ENCODE data around the gene SEMA6B.

SEMA6B gene

DNA sequence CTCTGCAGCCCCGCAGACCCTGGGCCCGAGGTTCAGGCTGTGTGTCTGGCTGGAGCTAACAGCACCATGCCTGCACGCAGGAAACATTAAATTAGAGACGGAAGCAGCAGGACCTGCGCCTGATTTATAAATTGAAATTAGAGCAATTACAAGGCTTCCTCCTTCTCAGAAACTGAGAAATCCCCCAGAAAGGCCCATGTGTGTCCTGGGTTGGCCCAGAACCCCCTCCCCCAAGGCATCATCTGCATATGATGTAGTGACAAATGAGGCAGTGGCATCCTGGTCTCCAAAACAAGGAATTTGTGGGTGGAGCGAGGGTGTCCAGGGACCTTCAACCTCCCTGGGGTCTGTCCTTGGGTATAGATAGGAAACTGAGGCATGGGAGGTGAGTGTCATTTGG, 27.2 kb upstream of the SEMA6B start:
- DNase-seq = no peak

DNA sequence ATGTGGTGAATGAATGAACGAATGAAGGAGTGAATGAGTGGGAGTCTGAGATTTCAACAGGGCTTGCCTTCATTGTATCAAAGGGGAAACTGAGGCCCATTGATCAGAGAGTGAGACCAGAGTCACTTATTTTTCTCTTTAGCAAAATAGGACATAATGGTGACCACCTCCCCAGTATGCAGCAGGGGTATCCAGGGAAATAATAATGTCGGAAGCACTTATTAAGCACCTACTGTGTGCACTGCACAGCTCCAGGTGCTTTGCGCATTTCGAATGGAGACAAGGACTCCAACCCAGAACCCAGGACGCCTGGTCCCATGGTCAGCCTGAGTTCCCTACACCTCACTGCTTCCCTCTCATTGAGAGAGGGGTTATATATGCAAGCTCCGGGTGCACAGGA, 26.8 kb upstream of the SEMA6B start:
- DNase-seq = no peak

DNA sequence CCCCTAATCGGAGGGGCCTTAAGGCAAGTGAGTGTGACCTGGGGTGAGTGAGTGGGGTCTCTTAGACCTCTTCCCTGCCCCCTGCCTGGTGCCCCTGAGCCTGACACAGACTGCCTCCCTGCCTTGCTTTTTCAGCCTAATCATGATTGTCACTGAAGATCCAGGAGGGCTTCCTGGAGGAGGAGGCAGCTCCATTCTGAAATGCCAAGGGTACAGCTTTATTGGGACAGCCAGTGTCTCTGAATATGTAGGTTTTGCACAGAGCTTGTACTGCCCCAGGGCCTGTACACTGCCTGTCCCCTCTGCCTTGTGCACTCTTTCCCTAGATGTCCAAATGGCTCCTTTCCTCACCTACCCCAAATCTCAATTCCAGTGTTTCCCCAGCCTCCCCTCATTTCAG, 26.1 kb upstream of the SEMA6B start:
- no peak for DNase-seq

DNA sequence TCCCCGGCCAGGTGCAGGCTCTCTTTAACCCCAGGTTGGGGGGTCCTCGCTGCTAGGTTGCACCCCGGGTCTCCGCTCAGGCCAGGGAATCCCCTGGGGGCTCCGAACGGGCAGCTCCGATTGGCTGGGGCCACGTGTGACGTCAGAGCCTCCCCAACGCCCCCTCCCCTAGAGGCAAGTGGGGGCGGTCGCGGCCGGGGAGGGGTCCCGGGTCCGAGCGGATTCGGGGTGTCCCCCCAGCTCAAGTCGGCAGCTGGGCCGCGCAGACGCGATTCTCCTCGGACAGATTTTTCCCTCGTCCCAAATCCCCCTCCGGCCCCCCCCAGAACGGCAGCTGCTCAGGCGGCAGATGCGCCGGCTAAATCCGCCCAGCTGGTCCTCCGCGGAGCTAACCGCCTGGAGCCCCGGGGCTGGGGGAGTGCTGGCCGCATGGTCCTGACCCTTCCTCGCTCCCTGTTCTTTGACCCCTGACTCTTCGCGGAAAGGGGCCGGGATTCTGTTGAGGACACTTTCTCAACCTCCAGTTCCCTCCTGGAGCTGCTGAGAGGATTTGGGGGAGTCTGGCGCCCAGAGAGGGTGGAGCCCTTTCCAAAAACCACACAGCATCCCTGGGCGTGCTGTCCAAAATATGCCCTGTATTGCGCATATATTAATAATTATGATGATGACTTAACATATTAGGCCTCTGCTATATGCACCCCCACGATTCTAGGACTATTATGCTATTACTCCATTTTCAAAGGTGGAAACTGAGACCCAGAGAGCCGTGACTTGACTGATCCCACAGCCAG, 25.4 kb upstream of the SEMA6B start:
- no peak for DNase-seq

DNA sequence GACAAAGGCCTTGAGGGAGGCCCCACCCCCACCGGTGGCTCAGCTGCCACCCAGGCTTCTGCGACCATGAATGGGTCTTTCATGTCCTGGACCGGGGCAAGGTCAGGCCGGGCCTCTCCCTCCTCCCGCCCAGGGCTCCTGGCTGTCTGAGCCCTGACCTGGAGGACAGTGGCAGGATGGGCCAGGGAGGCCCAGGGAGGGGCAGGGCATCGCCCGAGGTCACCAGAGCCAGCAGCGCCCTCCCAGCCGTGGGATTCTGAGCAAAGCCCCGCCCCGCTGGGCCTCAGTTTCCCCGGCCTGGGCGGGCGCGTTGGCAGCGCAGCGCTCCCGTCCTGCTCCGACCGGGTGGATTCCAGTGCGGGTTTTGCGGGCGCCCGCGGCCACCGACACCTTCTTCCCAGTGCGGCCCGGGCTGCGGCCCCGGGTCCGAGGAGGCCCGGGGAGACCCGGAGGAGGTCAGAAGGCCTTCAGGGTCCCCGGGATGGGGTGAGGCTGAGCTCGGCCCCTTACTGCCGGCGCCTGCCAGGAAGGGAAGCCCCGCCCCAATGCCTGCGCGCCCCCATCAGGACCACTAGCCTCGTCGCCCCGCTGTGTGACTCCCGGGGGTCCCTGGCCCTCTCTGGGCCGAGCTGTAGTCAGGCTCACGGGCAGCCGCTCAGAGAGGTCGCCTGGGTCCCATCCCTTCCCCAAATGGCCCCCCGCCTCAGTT, 24.6 kb upstream of the SEMA6B start:
- DNase-seq = no peak

DNA sequence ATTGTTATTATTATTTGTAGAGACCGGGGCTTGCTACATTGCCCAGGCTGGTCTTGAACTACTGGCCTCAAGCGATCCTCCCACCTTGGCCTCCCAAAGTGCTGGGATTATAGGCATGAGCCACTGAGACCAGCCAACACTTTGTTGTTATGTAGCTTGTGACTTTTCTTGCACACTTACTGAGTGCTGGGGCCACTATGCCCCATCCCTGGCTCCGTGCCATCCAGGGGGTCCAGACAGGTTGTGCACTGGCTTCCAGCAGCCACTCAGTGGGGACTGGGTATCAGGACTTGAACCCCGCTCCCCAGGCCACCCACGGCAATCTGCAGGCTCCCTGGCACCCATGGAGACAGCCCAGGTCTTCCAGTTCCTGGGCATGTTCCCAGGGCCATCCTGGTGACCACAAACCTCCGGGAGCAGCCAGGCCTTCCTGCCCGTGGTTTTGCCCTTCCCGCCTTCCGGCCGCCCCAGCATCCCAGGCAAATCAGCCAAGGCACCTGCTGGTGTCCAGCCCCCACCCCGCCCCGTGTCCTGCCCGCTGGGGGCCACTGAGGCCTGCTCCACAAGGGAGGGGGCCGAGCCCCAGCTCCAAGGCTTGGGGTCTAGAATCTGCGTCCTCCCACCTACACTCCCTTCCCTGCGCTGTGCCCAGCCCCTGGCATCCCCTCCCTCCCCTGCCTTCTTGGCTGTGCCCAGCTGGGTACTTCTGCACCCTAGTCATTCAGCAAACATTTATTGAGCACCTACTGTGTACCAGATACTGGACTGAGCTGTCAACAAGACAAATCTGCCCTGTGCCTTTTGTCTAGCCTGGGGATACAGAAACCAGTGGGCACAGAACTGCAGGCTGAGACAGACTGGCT, 23.7 kb upstream of the SEMA6B start:
- DNase-seq = no peak

DNA sequence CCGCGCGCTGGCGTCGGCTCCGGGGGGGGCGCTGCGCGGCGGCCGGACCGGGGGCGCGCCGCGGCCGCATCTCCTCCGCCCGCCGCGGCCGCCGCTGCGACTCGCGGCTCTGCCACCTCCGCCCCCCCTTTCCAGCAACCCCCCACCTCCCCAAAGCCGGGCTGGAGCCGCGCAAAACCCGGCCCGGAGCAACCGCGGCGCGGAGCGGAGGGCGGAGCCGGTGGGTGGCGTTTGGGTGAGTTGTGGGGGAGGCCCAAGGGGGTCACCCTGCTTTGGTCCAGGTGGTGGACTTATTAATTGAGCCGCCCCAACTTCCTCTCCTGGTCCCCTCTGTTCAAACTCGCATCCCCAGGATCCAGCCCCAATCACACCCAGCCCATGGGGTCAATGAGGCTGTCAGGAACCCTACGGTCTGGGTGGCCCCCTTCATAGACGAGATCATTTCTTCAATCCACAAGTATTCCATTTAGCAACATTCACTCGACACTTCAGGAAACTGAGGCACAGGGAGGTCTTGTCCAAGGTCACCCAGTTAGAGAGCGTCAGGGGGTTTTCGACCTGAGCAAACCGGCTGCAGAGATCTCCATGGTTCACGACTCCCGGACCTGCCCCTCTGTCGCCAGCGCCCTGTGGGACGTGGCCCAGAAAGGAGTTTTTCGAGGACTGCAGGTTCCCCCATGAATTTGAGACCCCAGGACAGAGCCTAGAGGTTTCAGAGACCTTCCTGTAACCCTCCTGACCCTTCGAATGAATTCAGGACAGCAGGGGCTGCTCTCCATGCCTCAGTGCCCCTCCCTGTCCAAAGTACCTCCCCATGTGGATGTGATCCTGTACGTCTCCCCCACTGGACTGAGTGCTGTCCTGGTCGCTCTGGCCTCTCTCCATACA, 22.4 kb upstream of the SEMA6B start:
- DNase-seq = peak; percentile 54

DNA sequence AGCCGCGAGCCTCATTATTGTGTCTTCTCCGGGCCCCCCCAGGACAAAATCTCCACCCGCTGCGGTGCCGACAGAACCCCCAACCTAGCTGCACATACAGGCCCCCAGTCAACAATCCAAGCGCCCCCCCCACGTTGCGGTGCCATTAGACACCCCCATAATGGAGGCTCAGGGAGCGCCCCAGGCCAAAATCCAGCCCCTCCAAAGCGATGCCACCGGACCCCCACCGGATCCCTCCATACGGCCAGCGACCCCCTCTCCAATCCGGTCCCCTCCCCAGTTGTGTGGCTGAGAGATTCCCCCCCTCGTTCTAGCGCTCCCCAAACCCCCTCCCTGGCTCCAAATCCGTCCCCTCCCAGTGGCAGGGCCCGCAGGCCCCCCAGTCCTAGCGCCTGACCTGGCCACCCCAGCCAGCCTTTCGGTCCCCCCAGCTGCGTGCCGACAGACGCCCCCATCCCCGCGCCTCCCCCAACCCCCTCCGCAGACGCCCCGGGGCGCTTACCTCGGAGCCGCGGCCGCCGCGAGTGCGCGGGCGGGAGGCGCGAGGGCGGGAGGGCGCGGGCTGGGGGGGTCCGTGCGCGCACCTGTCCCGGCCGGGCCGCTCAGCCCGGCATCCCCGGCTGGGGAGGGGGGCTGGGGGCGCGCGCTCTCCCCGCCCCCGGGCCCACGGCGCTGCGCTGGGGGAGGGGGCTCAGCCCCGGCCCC, 21.6 kb upstream of the SEMA6B start:
- no peak for DNase-seq

DNA sequence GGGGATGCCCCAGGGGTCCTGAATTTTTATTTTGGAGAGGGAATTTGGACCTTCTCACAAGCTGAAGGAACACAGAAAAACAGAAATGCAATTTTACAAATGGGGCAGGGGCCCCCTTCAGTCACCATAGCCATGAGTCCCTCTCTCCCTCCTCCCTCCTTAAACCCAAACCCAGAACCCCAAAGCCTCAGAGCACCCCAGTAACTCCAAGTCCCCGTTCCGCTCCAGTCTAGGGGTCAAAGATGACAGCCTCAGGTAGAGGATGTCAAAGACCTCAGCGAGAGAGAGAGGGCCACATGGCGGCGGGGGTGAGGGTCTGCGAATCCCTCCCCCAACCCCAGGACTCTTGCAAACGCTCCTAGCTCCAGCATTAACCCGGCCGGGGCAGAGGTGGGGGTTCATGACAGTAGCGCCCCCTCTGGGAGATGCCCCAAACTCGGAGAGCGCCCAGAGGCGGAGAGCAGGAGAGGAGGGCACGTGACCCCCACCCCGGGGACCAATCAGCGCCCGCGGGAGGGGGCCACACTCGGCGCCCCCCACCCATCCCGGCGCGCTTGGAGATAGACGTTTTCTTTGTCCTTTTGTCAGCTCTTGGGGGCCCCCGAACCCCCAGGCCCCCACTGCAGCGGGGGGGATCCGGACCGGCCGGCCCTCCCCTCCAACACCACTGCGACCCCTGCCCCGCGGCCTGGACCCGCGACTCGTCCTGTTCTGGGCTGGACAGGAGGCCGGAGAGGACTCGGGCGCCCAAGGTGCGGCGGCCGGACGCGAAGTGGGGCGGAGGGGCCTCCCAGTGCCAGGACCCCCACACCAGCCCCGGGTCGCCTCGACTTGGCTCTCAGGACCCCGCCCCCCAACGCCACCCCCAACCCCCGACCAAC, 20.8 kb upstream of the SEMA6B start:
- no peak for DNase-seq

DNA sequence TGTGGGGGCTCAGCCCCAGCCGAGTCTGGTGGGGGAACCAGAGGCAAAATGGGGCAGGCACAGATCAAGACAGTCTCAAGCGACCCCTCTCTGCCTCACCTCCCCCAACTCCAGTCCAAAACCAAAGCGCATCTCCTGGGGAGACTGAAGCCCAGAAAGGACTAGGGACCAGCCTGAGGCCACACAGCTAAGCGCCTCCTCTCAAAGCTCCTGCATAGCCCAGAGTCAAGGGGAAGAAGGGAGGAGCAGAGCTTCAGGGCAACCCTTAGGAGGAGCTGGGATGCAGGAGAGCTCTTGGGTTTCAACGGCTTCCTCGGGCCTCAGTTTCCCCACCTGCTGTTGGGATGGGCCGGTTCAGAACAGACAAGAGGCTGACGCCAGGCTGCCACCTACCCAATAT, 19.9 kb upstream of the SEMA6B start:
- no peak for DNase-seq

DNA sequence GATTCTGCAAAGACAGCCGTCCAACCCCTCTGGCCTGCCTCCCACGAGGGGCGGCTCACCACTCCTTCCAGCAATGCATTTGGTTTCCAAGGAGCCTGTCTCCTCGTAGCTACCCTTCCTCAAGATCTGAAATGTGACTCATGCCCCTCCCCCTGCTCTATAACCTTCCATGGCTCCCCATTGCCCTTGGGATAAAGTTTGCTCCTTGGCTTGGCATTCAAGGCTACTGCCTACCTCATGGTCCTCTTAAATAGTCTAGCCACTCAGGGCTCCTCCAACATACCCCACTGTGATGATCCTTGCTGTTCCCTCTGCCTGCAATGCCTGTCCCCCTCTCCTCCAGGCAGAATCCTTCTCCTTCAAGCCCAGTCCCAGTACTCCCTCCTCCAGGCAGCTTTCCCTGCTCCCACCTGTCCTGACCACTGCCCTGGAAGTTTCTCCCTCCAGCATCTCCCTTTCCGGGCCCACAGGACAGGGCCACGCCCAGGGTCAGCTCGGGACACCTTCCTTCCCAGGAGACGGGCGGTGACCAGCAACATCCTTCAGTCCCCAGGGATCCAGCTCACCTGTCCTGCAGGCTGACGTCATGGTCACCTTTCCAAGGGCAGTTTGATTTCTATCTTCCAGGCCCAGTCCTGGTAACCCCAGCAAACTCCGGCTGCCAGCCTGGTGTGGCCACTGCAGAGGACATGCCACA, 19.2 kb upstream of the SEMA6B start:
- no peak for DNase-seq

DNA sequence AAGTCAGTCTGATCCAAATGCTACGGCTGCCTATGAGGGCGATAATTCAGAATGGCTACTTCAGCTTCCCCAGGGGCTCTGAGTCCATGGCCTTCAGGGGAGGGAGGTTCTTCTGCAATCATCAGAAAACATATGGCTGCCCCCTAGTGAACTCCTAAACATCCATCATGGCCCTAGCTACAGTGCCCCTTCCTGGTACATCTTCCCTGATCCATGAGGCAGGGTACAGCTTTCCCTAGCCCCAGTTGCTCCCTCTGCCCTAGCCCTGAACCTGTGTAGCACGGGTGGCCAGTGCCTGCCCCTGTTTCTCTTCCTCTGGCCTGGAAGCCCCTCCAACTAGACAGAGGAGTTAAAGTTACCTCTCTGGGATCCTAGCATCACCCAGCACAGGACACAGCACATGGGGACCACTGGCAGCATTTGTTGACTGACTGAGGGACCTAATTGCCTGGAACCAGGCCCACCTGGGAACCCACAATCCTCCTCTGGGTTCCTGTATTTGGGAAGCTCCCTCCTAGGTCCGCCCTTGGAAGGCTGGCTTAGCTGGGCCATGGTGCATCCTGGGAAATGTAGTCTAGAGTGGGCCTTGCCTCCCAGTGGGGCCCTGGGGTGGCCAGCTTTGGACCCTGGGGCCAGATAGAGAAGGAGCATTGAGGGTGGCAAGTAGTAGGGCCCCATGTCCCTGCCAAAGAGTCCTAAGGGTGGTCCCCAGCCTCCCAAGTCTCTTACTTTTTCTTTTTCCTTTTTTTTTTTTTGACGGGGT, 17.7 kb upstream of the SEMA6B start:
- no peak for DNase-seq

DNA sequence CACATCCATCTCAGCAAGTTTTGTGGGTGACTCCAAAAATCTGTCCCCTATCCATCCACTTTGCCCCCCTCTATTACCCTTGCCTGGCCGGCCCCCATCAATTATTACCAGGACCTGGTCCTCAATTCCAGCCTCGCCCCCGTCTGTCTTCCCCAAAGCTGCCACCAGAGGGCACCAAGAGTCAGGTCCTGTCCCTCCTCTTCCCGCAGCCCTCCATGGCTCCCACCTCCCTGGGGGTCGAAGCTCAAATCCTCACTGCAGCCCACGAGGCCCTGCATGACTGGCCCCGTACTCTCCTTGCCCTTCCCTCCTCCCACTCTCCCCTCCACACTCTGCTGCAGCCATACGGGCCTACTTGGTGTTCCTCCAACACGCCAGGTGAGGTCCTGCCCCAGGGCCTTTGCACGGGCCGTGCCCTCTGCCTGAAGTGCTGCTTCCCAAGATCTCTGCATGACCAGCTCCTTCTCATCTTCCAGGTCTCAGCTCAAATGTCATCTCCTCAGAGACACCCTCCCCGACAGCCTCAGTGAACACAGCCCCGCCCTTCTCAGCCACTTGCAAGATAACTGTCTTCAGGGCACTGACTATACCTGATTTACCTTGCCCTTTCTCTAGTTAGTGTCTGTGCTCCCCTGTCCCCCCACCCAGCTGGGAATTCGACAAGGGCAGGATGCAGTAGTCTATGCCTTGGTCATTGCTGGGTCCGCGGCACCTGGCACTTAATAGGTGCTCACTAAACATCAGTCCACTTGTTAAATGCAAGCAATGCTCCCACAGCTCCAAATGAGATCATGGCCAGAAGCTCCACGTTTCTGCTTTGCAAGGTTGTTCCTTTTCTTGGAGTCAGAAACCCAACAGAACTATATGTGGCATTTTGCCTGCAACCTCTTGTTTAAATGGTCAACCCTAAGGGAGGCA, 16.8 kb upstream of the SEMA6B start:
- peak; percentile 70 for DNase-seq

DNA sequence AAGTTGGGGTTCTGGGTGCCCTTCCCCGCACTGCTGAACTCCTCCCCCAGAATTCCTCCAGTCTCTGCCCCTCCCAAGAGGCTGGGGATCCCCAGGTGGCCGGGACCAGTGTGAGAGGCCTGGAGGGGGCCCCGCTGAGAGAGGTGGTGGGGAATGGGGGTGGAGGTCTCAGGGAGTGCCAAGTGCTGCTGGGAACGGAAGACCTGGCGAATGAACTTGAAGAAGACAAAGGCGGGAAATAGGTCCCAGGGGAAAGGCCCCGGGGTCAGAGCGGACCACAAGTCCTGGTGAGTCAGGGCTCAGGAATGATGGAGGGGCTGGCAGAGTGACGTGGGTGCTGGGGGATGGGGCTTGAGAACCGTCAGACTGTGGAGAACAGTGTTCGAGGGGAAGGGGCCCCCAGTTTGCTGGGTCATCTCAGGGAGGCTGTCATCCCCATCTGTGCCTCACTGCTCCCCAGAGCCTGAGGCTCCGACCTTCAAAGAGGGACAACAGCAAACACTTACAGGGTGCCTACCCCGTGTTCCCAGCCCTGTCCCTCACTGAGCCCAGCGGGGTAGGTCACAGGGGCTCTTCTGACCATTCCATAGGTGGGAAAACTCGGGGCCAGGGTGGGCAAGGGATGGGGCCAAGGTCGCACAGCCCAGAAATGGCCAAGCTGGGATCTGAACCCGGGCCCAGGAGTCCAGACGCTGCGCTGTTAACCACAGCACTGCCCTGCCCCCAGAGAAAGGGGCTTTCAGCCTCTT, 16.0 kb upstream of the SEMA6B start:
- DNase-seq = peak; percentile 98

DNA sequence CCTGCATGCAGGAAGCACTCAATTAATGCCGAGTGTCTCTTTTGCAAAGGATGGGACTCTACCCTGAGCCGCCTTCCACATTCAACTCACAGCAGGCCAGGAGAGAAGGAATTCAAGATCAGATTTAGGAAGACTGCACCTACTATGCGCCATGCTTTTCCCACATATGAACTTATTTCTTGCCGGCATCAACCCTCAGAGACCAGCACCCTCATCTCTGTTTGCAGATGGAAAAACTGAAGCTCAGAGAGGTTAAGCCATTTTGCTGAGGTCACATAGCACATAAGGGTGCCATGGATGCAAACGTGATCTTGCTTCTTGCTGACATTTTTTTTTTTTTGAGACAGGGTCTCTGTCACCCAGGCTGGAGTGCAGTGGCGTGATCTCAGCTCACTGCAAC, 14.2 kb upstream of the SEMA6B start:
- DNase-seq = no peak

DNA sequence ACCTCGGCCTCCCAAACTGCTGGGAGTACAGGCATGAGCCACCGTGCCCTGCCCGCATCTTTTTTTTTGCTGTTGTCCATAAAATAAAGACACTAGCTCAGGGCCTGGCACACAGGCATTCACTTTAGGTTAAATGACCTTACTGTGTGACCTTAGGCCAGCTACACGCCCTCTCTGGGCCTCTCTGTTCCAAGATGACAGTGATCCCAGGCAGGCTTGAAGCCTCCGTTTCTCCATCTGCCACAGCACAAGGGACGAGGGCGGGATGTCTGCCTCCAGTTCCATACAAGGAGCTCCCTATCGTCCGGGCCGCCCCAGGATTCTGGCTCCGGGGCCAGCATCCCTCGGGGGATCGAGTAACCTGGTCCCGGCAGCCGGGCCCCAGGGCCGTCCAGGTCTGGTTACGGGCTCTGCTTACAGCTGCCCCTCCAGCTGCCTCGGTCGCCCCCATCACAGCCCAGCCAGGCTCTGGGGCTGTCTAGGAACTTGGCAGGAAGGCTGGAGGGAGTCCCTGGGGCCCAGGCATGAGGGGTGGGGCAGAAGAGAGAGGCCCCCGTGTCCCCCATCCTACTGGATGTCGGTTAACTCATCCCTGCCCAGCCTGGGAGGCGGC, 11.9 kb upstream of the SEMA6B start:
- peak; percentile 48 for DNase-seq

DNA sequence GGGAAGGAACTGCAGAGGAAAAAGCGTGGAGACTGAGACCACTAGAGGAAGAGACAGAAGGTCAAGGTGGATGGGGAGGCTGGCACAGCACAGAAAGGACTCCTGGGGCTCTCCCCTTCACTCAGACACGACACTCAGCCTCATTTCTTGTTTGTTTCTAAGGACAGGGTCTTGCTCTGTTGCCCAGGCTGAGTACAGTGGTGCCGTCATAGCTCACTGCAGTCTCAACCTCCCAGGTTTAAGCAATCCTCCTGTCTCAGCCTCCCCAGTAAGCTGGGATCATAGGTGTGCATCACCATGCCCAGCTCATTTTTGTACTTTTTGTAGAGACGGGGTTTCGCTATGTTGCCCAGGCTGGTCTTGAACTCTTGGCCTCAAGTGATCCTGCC, 11.4 kb upstream of the SEMA6B start:
- no peak for DNase-seq

Data from fibroblast of skin of scalp (primary cell).